ENCODE data around the gene FBXL17. TPM values are rescaled to one million over a fixed set of nuclear protein-coding genes. Genes with fewer than 3 reads are reported as not detected.
A peak's percentile ranks its signal among the peaks of the same experiment; 100 is the strongest.

Gene FBXL17
- total RNA-seq, 1 experiment from 2014 or later, result 3.5 TPM

DNA sequence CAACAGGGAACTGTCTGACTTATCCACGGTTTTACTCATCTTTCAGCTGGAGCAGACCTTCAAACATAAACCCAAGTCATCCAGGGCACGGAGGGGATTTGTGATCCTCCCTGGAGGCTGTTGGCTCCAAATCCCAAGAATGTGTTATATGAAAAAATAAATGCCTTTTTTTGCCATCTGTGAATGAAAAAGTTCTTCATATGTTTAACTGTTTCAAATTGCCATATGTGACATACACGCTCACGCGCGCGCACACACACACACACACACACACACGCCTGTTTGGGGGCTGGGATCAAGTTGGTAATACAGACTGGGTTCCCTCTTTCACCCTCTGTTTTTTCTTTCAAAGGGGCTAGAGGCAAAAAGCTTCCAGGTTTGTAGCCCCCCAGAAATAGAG is 546.8 kb downstream of the FBXL17 start:
- CTCF ChIA-PET, result no interaction called here
- TF ChIP-seq ZNF138 (CRISPR knock-in tag; conservative IDR thresholded peaks at IDR 0.05), result no peak
- TF ChIP-seq, protein P1, sequence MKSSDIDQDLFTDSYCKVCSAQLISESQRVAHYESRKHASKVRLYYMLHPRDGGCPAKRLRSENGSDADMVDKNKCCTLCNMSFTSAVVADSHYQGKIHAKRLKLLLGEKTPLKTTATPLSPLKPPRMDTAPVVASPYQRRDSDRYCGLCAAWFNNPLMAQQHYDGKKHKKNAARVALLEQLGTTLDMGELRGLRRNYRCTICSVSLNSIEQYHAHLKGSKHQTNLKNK (CRISPR knock-in tag; IDR thresholded peaks at IDR 0.05), result no peak
- no peak overlapping the region for H3K4me3 Mint-ChIP-seq
- ATAC-seq (no peak), DNase-seq (ENCODE audit: low spot score) (no peak)
- H3K36me3 Mint-ChIP-seq, result no peaks in the 10 kb centered on the region
- peaks cover 15% of the 10 kb centered on the region for H3K4me1 Mint-ChIP-seq
- H3K27ac Mint-ChIP-seq, result no peak overlapping the region
- POLR2A ChIA-PET, result no interaction called here
- H3K9me3 Mint-ChIP-seq, result no peaks in the 10 kb centered on the region
- H3K27me3 Mint-ChIP-seq (ENCODE audit: low read depth), result 0 out of 2 replicates have a peak, but pooled peaks cover 2% of the 10 kb centered on the region

DNA sequence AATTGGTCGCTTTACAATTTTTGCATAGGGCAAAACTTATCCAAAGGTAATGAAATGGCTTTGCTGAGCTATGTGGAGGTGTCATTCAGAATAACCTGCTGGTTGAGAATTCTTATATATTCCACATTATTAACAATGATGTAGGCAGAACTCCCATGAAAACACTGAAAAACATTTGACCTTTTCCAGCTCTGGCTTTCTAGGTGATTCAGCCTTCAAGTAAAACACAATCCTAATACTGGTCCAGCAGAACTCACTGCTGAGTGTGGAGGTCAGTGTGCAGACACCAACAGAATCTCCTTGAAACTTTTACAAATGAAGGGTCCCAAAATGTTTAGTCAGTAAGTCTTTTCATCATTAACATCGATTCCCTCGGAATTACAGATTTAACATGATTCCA is 549.2 kb downstream of the FBXL17 start:
- H3K9me3 Mint-ChIP-seq, result no peaks in the 10 kb centered on the region
- TF ChIP-seq, protein P2, sequence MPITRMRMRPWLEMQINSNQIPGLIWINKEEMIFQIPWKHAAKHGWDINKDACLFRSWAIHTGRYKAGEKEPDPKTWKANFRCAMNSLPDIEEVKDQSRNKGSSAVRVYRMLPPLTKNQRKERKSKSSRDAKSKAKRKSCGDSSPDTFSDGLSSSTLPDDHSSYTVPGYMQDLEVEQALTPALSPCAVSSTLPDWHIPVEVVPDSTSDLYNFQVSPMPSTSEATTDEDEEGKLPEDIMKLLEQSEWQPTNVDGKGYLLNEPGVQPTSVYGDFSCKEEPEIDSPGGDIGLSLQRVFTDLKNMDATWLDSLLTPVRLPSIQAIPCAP (CRISPR knock-in tag; IDR thresholded peaks at IDR 0.05), result no peak
- TF ChIP-seq CREM (CRISPR knock-in tag; IDR thresholded peaks at IDR 0.05) (no peak), ZNF232 (CRISPR knock-in tag; IDR thresholded peaks at IDR 0.05) (no peak), ETV6 (CRISPR knock-in tag; IDR thresholded peaks at IDR 0.05) (no peak), OVOL2 (CRISPR knock-in tag; IDR thresholded peaks at IDR 0.05; ENCODE audit: borderline replicate concordance) (no peak), PRRX2 (CRISPR knock-in tag; IDR thresholded peaks at IDR 0.05) (no peak), GABPB1 (CRISPR knock-in tag; IDR thresholded peaks at IDR 0.05) (no peak), ZNF423 (CRISPR knock-in tag; IDR thresholded peaks at IDR 0.05) (no peak)
- TF ChIP-seq, protein P3, sequence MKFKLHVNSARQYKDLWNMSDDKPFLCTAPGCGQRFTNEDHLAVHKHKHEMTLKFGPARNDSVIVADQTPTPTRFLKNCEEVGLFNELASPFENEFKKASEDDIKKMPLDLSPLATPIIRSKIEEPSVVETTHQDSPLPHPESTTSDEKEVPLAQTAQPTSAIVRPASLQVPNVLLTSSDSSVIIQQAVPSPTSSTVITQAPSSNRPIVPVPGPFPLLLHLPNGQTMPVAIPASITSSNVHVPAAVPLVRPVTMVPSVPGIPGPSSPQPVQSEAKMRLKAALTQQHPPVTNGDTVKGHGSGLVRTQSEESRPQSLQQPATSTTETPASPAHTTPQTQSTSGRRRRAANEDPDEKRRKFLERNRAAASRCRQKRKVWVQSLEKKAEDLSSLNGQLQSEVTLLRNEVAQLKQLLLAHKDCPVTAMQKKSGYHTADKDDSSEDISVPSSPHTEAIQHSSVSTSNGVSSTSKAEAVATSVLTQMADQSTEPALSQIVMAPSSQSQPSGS (CRISPR knock-in tag; IDR thresholded peaks at IDR 0.05; ENCODE audit: borderline replicate concordance, low read depth), result no peak
- TF ChIP-seq, protein P4, sequence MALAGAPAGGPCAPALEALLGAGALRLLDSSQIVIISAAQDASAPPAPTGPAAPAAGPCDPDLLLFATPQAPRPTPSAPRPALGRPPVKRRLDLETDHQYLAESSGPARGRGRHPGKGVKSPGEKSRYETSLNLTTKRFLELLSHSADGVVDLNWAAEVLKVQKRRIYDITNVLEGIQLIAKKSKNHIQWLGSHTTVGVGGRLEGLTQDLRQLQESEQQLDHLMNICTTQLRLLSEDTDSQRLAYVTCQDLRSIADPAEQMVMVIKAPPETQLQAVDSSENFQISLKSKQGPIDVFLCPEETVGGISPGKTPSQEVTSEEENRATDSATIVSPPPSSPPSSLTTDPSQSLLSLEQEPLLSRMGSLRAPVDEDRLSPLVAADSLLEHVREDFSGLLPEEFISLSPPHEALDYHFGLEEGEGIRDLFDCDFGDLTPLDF (CRISPR knock-in tag; IDR thresholded peaks at IDR 0.05), result no peak
- TF ChIP-seq, protein P5, sequence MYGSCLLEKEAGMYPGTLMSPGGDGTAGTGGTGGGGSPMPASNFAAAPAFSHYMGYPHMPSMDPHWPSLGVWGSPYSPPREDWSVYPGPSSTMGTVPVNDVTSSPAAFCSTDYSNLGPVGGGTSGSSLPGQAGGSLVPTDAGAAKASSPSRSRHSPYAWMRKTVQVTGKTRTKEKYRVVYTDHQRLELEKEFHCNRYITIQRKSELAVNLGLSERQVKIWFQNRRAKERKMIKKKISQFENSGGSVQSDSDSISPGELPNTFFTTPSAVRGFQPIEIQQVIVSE (CRISPR knock-in tag; IDR thresholded peaks at IDR 0.05; ENCODE audit: borderline replicate concordance), result no peak
- TF ChIP-seq, protein P6, sequence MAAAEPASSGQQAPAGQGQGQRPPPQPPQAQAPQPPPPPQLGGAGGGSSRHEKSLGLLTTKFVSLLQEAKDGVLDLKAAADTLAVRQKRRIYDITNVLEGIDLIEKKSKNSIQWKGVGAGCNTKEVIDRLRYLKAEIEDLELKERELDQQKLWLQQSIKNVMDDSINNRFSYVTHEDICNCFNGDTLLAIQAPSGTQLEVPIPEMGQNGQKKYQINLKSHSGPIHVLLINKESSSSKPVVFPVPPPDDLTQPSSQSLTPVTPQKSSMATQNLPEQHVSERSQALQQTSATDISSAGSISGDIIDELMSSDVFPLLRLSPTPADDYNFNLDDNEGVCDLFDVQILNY (CRISPR knock-in tag; IDR thresholded peaks at IDR 0.05), result no peak
- no peaks in the 10 kb centered on the region for H3K36me3 Mint-ChIP-seq
- peaks cover 16% of the 10 kb centered on the region for H3K4me1 Mint-ChIP-seq
- H3K4me3 Mint-ChIP-seq, result no peak overlapping the region
- ChIA-PET POLR2A (no interaction called here), CTCF (no interaction called here)
- no peak for ATAC-seq
- H3K27me3 Mint-ChIP-seq (ENCODE audit: low read depth), result 0 out of 2 replicates have a peak, but pooled peaks cover 2% of the 10 kb centered on the region
- H3K27ac Mint-ChIP-seq, result no peak overlapping the region
- no peak for DNase-seq (ENCODE audit: low spot score)

DNA sequence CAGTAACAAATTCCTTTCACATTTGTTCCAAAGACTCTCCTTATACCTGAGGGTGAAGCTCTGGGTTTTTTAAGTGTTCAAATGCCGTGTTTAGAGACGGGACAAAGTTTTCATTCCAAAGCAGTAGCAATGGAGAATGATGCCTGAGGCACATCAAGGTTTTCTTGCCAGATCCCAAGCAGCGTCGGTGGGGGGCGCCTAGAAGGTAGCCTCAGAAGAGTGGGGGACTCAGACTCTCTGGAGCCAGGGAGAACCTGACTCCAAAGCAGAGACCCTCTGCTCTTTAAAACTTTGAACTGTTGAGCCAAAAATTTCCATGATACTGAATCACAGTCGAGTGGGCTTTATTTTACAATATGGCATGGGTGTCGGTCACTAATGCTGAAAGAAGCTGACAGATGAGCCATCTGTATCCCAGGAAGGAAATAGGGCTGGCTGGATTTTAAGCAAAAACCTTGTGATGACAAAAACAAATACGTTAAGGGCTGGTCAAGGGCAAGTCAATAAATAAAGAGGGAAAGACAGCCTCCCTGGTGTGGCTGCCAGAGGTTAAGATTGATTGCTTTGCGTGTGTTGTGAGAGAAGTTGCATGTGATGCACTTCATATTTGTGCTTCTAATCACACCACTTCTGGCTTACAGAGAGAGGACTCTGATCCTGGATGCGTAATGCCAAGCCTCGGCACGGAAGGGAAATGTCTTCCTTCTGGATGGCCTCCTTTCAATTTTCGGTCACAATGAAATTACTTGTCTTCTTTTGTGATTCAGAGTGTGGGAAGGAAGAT is 550.1 kb downstream of the FBXL17 start:
- DNase-seq (ENCODE audit: low spot score) (no peak), ATAC-seq (peak; percentile 78)
- Mint-ChIP-seq H3K4me1 (peaks cover 20% of the 10 kb centered on the region), H3K9me3 (no peaks in the 10 kb centered on the region), H3K4me3 (no peak overlapping the region), H3K27ac (peak overlapping the region; percentile 3; the same call in 1 of the 2 replicates), H3K36me3 (no peaks in the 10 kb centered on the region), H3K27me3 (ENCODE audit: low read depth) (0 out of 2 replicates have a peak, but pooled peaks cover 2% of the 10 kb centered on the region)
- no peak for TF ChIP-seq ZNF671 (CRISPR knock-in tag; IDR thresholded peaks at IDR 0.05)
- TF ChIP-seq ETV6 (CRISPR knock-in tag; IDR thresholded peaks at IDR 0.05), result no peak
- TF ChIP-seq ZNF396 (CRISPR knock-in tag; IDR thresholded peaks at IDR 0.05; ENCODE audit: borderline replicate concordance), result no peak
- TF ChIP-seq, protein P7, sequence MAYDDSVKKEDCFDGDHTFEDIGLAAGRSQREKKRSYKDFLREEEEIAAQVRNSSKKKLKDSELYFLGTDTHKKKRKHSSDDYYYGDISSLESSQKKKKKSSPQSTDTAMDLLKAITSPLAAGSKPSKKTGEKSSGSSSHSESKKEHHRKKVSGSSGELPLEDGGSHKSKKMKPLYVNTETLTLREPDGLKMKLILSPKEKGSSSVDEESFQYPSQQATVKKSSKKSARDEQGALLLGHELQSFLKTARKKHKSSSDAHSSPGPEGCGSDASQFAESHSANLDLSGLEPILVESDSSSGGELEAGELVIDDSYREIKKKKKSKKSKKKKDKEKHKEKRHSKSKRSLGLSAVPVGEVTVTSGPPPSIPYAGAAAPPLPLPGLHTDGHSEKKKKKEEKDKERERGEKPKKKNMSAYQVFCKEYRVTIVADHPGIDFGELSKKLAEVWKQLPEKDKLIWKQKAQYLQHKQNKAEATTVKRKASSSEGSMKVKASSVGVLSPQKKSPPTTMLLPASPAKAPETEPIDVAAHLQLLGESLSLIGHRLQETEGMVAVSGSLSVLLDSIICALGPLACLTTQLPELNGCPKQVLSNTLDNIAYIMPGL (CRISPR knock-in tag; IDR thresholded peaks at IDR 0.05), result no peak
- TF ChIP-seq IRF2 (CRISPR knock-in tag; IDR thresholded peaks at IDR 0.05; ENCODE audit: borderline replicate concordance, low read depth), result no peak
- TF ChIP-seq, protein P8, sequence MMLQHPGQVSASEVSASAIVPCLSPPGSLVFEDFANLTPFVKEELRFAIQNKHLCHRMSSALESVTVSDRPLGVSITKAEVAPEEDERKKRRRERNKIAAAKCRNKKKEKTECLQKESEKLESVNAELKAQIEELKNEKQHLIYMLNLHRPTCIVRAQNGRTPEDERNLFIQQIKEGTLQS (CRISPR knock-in tag; conservative IDR thresholded peaks at IDR 0.05), result no peak
- TF ChIP-seq SP1 (CRISPR knock-in tag; conservative IDR thresholded peaks at IDR 0.05), result no peak
- TF ChIP-seq MYBL2 (CRISPR knock-in tag; IDR thresholded peaks at IDR 0.05), result no peak
- no peak for TF ChIP-seq CREM (CRISPR knock-in tag; IDR thresholded peaks at IDR 0.05)
- POLR2A ChIA-PET, result no interaction called here
- CTCF ChIA-PET, result interaction anchor here (0.7 kb wide), 1 partner anchor 260 kb away, joined by 3 read pairs; no protein-coding TSS in a partner anchor

Measured in WTC11 (cell line).